CD14-positive monocyte (primary cell): ENCODE results near the gene MYO3B. TPM values are rescaled to one million over a fixed set of nuclear protein-coding genes. Genes with fewer than 3 reads are reported as not detected.

Experiments used
- DNase-seq, 3 donors: peaks; one replicate each; pipeline ENCODE4 v3.0.0-alpha.2; 2011 to 2022
- H2AFZ ChIP-seq: 2 replicates; pipeline ENCODE4 v1.6.0; 2012; ENCODE audit warnings: mild to moderate bottlenecking, low read depth, low read length, inconsistent platforms; ENCODE audit not compliant: insufficient read depth, poor library complexity, severe bottlenecking
- H3K27ac ChIP-seq, 2 donors: 1 replicate in 1 of 2; 2 replicates in 1 of 2; pipeline ENCODE4 v1.5.1; 2012 to 2013; ENCODE audit warnings: low read length in 2 of 2, control low read depth in 1 of 2, inconsistent platforms in 1 of 2, low read depth in 1 of 2, mild to moderate bottlenecking in 1 of 2
- H3K27me3 ChIP-seq, 2 donors: one replicate each; pipeline versions ENCODE4 v1.6.0 to v1.6.1; 2011 to 2013; ENCODE audit warnings: low read length in 2 of 2; ENCODE audit not compliant: control insufficient read depth in 2 of 2, insufficient read depth in 2 of 2
- H3K36me3 ChIP-seq, 2 donors: replicated peaks in 1 of 2; 1 replicate in 1 of 2; 2 replicates in 1 of 2; pipeline versions ENCODE4 v1.5.1 to v1.6.1; 2012 to 2013; ENCODE audit warnings: low read length in 2 of 2, control low read depth in 1 of 2, inconsistent platforms in 1 of 2, mild to moderate bottlenecking in 1 of 2; ENCODE audit not compliant: insufficient read depth in 2 of 2, control insufficient read depth in 1 of 2
- H3K4me1 ChIP-seq, 2 donors: 1 replicate in 1 of 2; 2 replicates in 1 of 2; pipeline versions ENCODE4 v1.5.1 to v1.6.1; 2012 to 2013; ENCODE audit warnings: low read length in 2 of 2, control low read depth in 1 of 2, inconsistent platforms in 1 of 2, mild to moderate bottlenecking in 1 of 2, moderate library complexity in 1 of 2; ENCODE audit not compliant: insufficient read depth in 2 of 2, control insufficient read depth in 1 of 2
- H3K4me2 ChIP-seq: replicated peaks from 2 replicates; pipeline ENCODE3; 2012; ENCODE audit warnings: low read length, moderate library complexity, mild to moderate bottlenecking; ENCODE audit not compliant: poor library complexity, severe bottlenecking; ENCODE audit errors: extremely low read depth
- H3K4me3 ChIP-seq, 3 experiments: fragments of 200-600 bp in 1 of 3; sonication (generic) in 1 of 3; replicated peaks in 1 of 3; 1 replicate in 2 of 3; 2 replicates in 1 of 3; pipeline ENCODE4 v1.5.1; 2011 to 2013; ENCODE audit warnings: low read length in 3 of 3, mild to moderate bottlenecking in 3 of 3, control low read depth in 2 of 3, low read depth in 2 of 3, inconsistent platforms in 1 of 3, moderate library complexity in 1 of 3
- H3K79me2 ChIP-seq: 2 replicates; pipeline ENCODE4 v1.6.0; 2012; ENCODE audit warnings: mild to moderate bottlenecking, control low read depth, inconsistent platforms, low read length, moderate library complexity; ENCODE audit not compliant: insufficient read depth
- H3K9ac ChIP-seq: 2 replicates; pipeline ENCODE4 v1.6.0; 2017; ENCODE audit warnings: low read length, mild to moderate bottlenecking; ENCODE audit not compliant: insufficient read depth, poor library complexity, severe bottlenecking
- H3K9me3 ChIP-seq, 2 donors: replicated peaks in 1 of 2; 1 replicate in 1 of 2; 2 replicates in 1 of 2; pipeline versions ENCODE4 v1.5.1 to v1.6.1; 2012 to 2013; ENCODE audit warnings: low read length in 2 of 2, control low read depth in 1 of 2; ENCODE audit not compliant: control insufficient read depth in 1 of 2, insufficient read depth in 1 of 2
- H4K20me1 ChIP-seq: 2 replicates; pipeline ENCODE4 v1.6.0; 2012; ENCODE audit warnings: mild to moderate bottlenecking, low read length, control low read depth, moderate library complexity; ENCODE audit not compliant: insufficient read depth
- H3K27ac Mint-ChIP-seq, 7 donors: one replicate each; pipeline ENCODE4 v1.8.0; 2020; ENCODE audit warnings: mild to moderate bottlenecking in 7 of 7, mixed read lengths in 7 of 7, moderate library complexity in 6 of 7, inconsistent platforms in 2 of 7
- H3K27me3 Mint-ChIP-seq, 3 donors: one replicate each; pipeline ENCODE4 v1.8.0; 2021 to 2022; ENCODE audit warnings: low read depth in 3 of 3, mild to moderate bottlenecking in 3 of 3, mixed read lengths in 3 of 3, moderate library complexity in 3 of 3, inconsistent platforms in 1 of 3
- H3K36me3 Mint-ChIP-seq, 2 donors: one replicate each; pipeline ENCODE4 v1.8.0; 2020; ENCODE audit warnings: mixed read lengths in 2 of 2, inconsistent platforms in 1 of 2, mild to moderate bottlenecking in 1 of 2
- H3K4me1 Mint-ChIP-seq: one replicate; pipeline ENCODE4 v1.8.0; 2020; ENCODE audit warnings: mild to moderate bottlenecking, mixed read lengths
- H3K4me3 Mint-ChIP-seq, 2 donors: one replicate each; pipeline ENCODE4 v1.8.0; 2020; ENCODE audit warnings: mild to moderate bottlenecking in 2 of 2, mixed read lengths in 2 of 2, moderate library complexity in 1 of 2
- H3K9me3 Mint-ChIP-seq, 7 donors: one replicate each; pipeline ENCODE4 v1.8.0; 2020 to 2022; ENCODE audit warnings: mixed read lengths in 7 of 7, mild to moderate bottlenecking in 6 of 7, moderate library complexity in 6 of 7, inconsistent platforms in 2 of 7
- CTCF ChIP-seq: fragments of 200-600 bp; IDR thresholded peaks from one replicate; pipeline ENCODE4 v1.8.0; 2022; ENCODE audit warnings: antibody characterized with exemption, mild to moderate bottlenecking
- WGBS: methylation state at CpG from one replicate; pipeline ENCODE4 v1.1.5; 2013; ENCODE audit warnings: missing lambda C conversion rate; ENCODE audit not compliant: insufficient coverage; 5-methylcytosine and 5-hydroxymethylcytosine counted together
- intact Hi-C, 2 donors: fragments of 100-400 bp; cut with micrococcal nuclease; formaldehyde crosslinking; loops; one replicate each; pipeline versions ENCODE4 v1.15.0 to v1.15.1; 2023
- polyA plus RNA-seq, 3 donors: library from polyadenylated mRNA; depleted of rRNA in 1 of 3; unstranded in 2 of 3; stranded (reverse) in 1 of 3; fragments of 300-500 nt in 2 of 3; fragments of >200 nt in 1 of 3; fragmentation: Illumina TruSeq in 2 of 3; gene quantifications; 1 replicate in 2 of 3; 2 replicates in 1 of 3; pipeline ENCODE4 v1.2.3, GENCODE V29; 2012 to 2021

The MYO3B gene
- polyA plus RNA-seq, 3 donors, result not detected

DNA sequence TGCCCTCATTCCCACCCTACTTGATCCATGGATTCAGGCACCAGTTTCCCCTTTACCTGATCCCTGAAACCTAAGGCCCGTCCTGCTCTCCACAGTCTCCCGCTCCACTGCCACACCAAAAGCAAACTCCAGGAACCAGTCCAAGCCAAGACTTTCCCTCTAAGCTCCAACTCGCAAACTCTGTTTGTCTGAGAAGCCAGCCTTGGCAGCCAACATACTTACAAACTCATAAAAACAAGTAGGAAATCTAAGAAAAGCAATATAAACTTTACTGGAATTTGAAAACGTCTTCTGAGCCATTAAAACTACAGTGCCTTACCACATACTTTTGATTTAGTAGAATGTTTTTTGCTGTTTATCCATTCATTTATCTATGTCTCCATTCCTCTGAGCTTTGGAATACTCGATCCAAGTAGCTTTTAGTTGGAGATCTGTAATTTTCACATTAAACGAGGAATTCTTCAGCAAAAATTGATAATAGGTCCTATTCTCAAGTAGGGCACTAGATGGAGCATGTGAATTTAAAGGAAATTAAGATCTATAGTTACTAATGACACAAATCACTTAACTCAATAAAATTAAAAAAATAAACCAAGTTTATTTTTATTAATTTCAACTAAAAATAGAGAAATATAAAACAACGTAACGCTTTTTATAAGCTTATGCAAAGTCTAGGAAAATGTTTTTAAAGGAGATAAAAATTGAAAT, 199.7 kb downstream of the MYO3B start:
- Histone ChIP-seq H2AFZ (no peak overlapping the region), H3K27me3 (peaks cover 9 to 10% of the 10 kb centered on the region in 2 donors), H3K4me2 (no peak overlapping the region), H3K9ac (no peak overlapping the region), H3K36me3 (no peaks in the 10 kb centered on the region), H4K20me1 (no peaks in the 10 kb centered on the region), H3K79me2 (no peaks in the 10 kb centered on the region), H3K4me3 (no peak overlapping the region), H3K27ac (no peak overlapping the region), H3K9me3 (no peaks in the 10 kb centered on the region), H3K4me1 (no peaks in the 10 kb centered on the region)
- H3K36me3 Mint-ChIP-seq, result no peaks in the 10 kb centered on the region
- peaks cover 14 to 31% (median 24%) of the 10 kb centered on the region in 3 donors for H3K27me3 Mint-ChIP-seq
- DNase-seq, result no peak
- no peak for TF ChIP-seq CTCF
- H3K27ac Mint-ChIP-seq, result no peak overlapping the region
- intact Hi-C loops, result no loop called here
- no peaks in the 10 kb centered on the region for H3K4me1 Mint-ChIP-seq
- 92% methylated on average over 3 of the region's 8 CpGs for WGBS
- no peak overlapping the region for H3K4me3 Mint-ChIP-seq
- no peaks in the 10 kb centered on the region for H3K9me3 Mint-ChIP-seq

DNA sequence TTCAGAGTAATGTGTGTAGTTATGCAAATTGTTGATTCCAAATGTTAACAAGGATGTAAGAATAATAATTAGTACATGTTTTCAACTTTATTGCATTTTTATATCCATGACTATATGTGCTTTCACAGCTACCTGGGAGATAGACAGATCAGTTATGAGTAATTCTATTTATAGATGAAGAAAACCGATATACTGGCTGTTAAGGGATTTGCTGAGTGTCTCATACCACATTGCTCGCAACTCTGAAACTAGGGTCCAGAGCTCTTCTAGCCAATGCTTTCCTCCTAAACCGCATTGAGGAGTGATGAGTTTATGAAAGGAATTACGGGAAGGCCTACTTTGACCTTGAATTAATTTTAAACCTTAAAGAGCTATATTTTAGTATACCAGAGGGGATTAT, 202.3 kb downstream of the MYO3B start:
- Histone ChIP-seq H3K9me3 (no peaks in the 10 kb centered on the region), H2AFZ (no peak overlapping the region), H3K4me1 (no peaks in the 10 kb centered on the region), H3K27ac (no peak overlapping the region), H3K4me2 (no peak overlapping the region), H3K4me3 (no peak overlapping the region), H3K79me2 (no peaks in the 10 kb centered on the region), H3K27me3 (peaks cover 0 to 7% of the 10 kb centered on the region in 2 donors), H3K9ac (no peak overlapping the region), H3K36me3 (no peaks in the 10 kb centered on the region), H4K20me1 (no peaks in the 10 kb centered on the region)
- no CpG with 5 or more reads among the region's 4 CpGs for WGBS
- DNase-seq, result no peak
- TF ChIP-seq CTCF, result no peak
- Mint-ChIP-seq H3K4me3 (no peak overlapping the region), H3K36me3 (no peaks in the 10 kb centered on the region), H3K4me1 (no peaks in the 10 kb centered on the region), H3K27me3 (peaks cover 6 to 18% (median 17%) of the 10 kb centered on the region in 3 donors), H3K27ac (no peak overlapping the region), H3K9me3 (no peaks in the 10 kb centered on the region)
- intact Hi-C loops, result no loop called here
